ENCODE measurements around the gene CLINT1. TPM values are rescaled to one million over a fixed set of nuclear protein-coding genes. Genes with fewer than 3 reads are reported as not detected.

Gene CLINT1
- 62.2 and 62.3 TPM in 2 replicates for total RNA-seq
- long read RNA-seq, transcript CLINT1-207 (12 exons, 2,346 nt): minor isoform, 35 of 155 reads
- long read RNA-seq, transcript CLINT1-201 (12 exons, 3,440 nt): major isoform, 85 of 155 reads
- long read RNA-seq, partial matches to known transcripts: 15 of 155 reads
- long read RNA-seq, other reads (novel, unspliced or antisense): 15 of 155 reads

- H3K4me1 Mint-ChIP-seq (ENCODE audit: unreplicated experiment): peaks cover 40% of the 10 kb centered on the region
- H3K4me3 Mint-ChIP-seq (ENCODE audit: unreplicated experiment): peak within 1 kb of the TSS; percentile 98
- peak within 1 kb of the TSS; percentile 95 for H3K27ac Mint-ChIP-seq (ENCODE audit: unreplicated experiment)
- no peaks in the 10 kb centered on the region for H3K9me3 Mint-ChIP-seq (ENCODE audit: unreplicated experiment)
- no peaks in the 10 kb centered on the region for H3K36me3 Mint-ChIP-seq (ENCODE audit: unreplicated experiment)
- TF ChIP-seq CTCF (IDR thresholded peaks at IDR 0.05): no peak
- H3K27me3 Mint-ChIP-seq (ENCODE audit: unreplicated experiment): no peaks in the 10 kb centered on the region
- DNase-seq (ENCODE audit: extremely low spot score, unreplicated experiment): peak; percentile 95
Measured at GRCh38 chr5:157858527-157859226, at the start of gene CLINT1. Gene CLINT1, minus strand, starts transcription at chr5:157859145. Its CDS starts 175 bp downstream, at chr5:157858970.

- no peak for TF ChIP-seq CTCF (IDR thresholded peaks at IDR 0.05)
- DNase-seq (ENCODE audit: extremely low spot score, unreplicated experiment): no peak
- H3K27me3 Mint-ChIP-seq (ENCODE audit: unreplicated experiment): peaks cover 10% of the 10 kb centered on the region
- no peaks in the 10 kb centered on the region for H3K9me3 Mint-ChIP-seq (ENCODE audit: unreplicated experiment)
- H3K4me3 Mint-ChIP-seq (ENCODE audit: unreplicated experiment): no peak overlapping the region
- no peaks in the 10 kb centered on the region for H3K36me3 Mint-ChIP-seq (ENCODE audit: unreplicated experiment)
- no peaks in the 10 kb centered on the region for H3K4me1 Mint-ChIP-seq (ENCODE audit: unreplicated experiment)
- no peak overlapping the region for H3K27ac Mint-ChIP-seq (ENCODE audit: unreplicated experiment)
Measured at GRCh38 chr5:157908459-157908858, 49.5 kb upstream of the CLINT1 start.

GRCh38 chr5:157907479-157907878 lies 48.5 kb upstream of the CLINT1 start:
- H3K9me3 Mint-ChIP-seq (ENCODE audit: unreplicated experiment): no peaks in the 10 kb centered on the region
- no peak for TF ChIP-seq CTCF (IDR thresholded peaks at IDR 0.05)
- no peaks in the 10 kb centered on the region for H3K36me3 Mint-ChIP-seq (ENCODE audit: unreplicated experiment)
- H3K27ac Mint-ChIP-seq (ENCODE audit: unreplicated experiment): no peak overlapping the region
- H3K4me3 Mint-ChIP-seq (ENCODE audit: unreplicated experiment): no peak overlapping the region
- H3K27me3 Mint-ChIP-seq (ENCODE audit: unreplicated experiment): peaks cover 18% of the 10 kb centered on the region
- no peak for DNase-seq (ENCODE audit: extremely low spot score, unreplicated experiment)
- no peaks in the 10 kb centered on the region for H3K4me1 Mint-ChIP-seq (ENCODE audit: unreplicated experiment)

GRCh38 chr5:157903117-157903450 lies 44.1 kb upstream of the CLINT1 start:
- no peak for DNase-seq (ENCODE audit: extremely low spot score, unreplicated experiment)
- no peak for TF ChIP-seq CTCF (IDR thresholded peaks at IDR 0.05)
- Mint-ChIP-seq H3K4me1 (ENCODE audit: unreplicated experiment) (no peaks in the 10 kb centered on the region), H3K9me3 (ENCODE audit: unreplicated experiment) (no peaks in the 10 kb centered on the region), H3K27ac (ENCODE audit: unreplicated experiment) (no peak overlapping the region), H3K4me3 (ENCODE audit: unreplicated experiment) (no peak overlapping the region), H3K27me3 (ENCODE audit: unreplicated experiment) (peaks cover 23% of the 10 kb centered on the region), H3K36me3 (ENCODE audit: unreplicated experiment) (no peaks in the 10 kb centered on the region)

- TF ChIP-seq CTCF (IDR thresholded peaks at IDR 0.05): no peak
- Mint-ChIP-seq H3K9me3 (ENCODE audit: unreplicated experiment) (no peaks in the 10 kb centered on the region), H3K27me3 (ENCODE audit: unreplicated experiment) (peaks cover 23% of the 10 kb centered on the region), H3K4me3 (ENCODE audit: unreplicated experiment) (no peak overlapping the region), H3K36me3 (ENCODE audit: unreplicated experiment) (no peaks in the 10 kb centered on the region), H3K27ac (ENCODE audit: unreplicated experiment) (no peak overlapping the region), H3K4me1 (ENCODE audit: unreplicated experiment) (no peaks in the 10 kb centered on the region)
- DNase-seq (ENCODE audit: extremely low spot score, unreplicated experiment): no peak
Measured at GRCh38 chr5:157902449-157903116, 43.6 kb upstream of the CLINT1 start.
